NT2/D1 (cell line): Measurements from ENCODE around the gene TMEM239.

Experiments
- YY1 ChIP-seq: IDR thresholded peaks from 2 replicates; pipeline ENCODE4 v1.6.1; 2011; ENCODE audit not compliant: insufficient read length, insufficient read depth
- ZNF274 ChIP-seq: IDR thresholded peaks from 2 replicates; pipeline ENCODE4 v1.6.1; 2011; ENCODE audit warnings: mild to moderate bottlenecking, low read depth, low read length

GRCh38 chr20:2795451-2795850 lies 20.7 kb upstream of the TMEM239 start:
- TF ChIP-seq ZNF274 (no peak), YY1 (no peak)
